GM21526 (cell line): Measurements from ENCODE around the gene IL12RB1.
"Not testable (repeated sequence)": the region's sequence is repeated elsewhere in the genome, so short reads cannot be mapped to it uniquely, and the experiment has no call there.

Experiments
- ATAC-seq: cut with Tn5 transposase; IDR thresholded peaks from one replicate; pipeline ENCODE4 v1.9.1; 2021; ENCODE audit warnings: moderate library complexity; ENCODE audit not compliant: unreplicated experiment, low FRiP score

IL12RB1 gene

GRCh38 chr19:18053576-18054219 lies 33.0 kb downstream of the IL12RB1 start:
- ATAC-seq = no peak

DNA sequence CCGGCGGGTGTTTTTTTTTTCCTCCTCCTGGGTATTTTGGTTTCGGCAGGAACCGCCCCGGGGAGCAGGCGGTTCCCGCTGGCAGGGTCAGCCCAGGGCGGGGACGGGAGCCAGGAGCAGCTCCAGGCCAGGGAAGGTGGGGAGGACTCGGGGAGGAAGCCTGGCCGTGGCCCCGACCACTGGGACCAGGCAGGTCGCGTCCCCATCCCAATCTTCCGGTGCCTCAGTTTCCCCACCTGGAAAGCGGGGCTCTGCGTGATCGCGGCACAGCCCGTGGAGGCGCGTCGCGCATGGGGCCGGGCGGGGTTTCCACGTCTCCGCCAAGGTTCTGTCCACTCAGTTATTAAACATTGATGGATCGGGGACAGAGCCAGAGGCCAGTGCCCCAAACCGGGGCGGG lies 34.8 kb downstream of the IL12RB1 start:
- no peak for ATAC-seq

DNA sequence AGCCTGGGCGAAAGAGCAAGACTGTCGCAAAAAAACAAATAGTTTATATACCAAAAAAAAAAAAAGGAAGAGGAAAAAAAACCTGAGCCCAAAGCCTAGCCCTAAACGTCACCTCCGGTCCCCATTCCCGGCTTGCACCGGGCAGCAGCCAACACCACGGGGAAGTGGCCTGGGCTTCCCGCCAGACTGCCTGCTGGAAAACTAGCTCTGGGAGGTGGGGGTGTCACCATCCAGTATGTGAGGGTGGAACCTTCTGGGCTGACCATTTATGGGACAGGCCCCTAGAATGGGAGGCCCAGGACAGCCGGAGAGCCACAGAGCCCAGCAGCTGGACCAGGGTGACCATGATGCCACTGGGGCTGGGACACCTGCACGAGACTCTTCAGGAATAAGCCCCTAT lies 37.3 kb downstream of the IL12RB1 start:
- no peak for ATAC-seq

- no peak for ATAC-seq
These were observed 40.5 kb downstream of the IL12RB1 start for GRCh38 chr19:18046059-18046718.

DNA sequence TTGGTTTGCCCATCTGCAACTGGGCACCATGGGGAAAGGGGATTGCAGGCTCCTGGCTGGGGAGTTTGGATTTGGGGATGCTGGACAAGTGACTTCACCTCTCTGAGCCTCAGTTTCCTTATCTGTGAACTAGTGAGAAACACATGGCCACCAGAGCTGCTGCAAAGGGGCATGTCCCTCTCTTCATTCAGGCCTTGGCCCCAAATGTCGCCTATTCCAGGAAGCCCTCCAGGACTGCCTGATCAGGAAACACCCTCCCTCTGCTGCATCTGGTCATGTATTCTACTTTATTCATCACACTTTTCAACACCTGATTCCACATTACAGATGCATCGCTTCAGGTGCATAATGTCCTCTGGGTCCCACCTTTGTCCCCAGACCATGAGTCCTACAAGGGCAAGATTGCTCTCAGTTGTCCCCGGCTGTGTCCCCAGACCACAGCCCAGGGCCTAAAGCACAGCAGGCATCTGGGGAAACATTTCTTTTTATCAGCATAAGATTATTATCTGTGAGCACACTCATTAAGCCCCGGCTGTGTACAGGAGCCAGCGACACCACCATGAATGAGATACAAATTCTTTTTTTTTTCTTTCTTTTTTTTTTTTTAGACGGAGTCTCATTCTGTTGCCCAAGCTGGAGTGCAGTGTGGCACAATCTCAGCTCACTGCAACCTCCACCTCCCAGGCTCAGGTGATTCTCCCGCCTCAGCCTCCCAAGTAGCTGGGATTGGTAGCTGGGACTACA lies 41.3 kb downstream of the IL12RB1 start:
- ATAC-seq = peak; percentile 18

DNA sequence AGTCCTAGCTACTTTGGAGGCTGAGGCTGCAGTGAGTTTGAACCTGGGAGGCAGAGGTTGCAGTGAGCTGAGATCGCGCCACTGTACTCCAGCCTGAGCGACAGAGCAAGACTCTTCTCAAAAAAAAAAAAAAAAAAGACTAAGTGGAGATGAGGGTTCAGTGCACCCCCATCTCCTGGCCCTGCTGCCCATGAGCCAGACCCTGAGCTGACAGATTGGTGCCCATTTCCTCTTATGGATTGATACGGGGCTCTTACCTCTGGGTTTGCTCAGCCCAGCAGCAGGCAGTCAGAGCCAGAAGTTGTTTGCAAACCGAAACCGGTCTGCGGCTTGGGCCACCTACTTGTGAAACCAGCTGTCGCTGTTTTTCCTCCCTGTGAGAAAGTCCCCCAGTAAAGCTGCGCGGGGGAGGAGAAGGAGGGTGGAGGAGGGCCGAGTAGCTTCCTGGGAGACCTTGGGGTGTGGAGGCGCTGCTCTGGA lies 41.9 kb downstream of the IL12RB1 start:
- peak; percentile 77 for ATAC-seq

GRCh38 chr19:18043676-18044075 lies 43.1 kb downstream of the IL12RB1 start:
- no peak for ATAC-seq

DNA sequence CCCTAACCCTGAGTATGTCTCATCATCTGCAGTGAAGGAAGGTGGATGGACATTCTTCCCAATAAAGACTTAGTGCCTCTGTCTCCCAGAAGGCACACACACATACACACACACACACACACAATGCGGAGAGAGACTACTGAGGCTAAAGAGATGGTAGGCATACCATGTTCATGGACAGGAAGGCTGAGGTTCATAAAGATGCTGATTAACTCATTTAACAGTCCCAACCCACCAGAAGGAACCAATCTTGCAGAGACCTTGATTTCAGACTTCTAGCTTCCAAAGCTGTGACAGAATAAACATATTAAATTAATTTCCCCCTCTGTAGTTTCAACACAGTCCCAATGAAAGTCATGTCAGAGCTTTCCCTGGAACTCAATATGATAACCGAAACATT lies 45.7 kb downstream of the IL12RB1 start:
- ATAC-seq = no peak

DNA sequence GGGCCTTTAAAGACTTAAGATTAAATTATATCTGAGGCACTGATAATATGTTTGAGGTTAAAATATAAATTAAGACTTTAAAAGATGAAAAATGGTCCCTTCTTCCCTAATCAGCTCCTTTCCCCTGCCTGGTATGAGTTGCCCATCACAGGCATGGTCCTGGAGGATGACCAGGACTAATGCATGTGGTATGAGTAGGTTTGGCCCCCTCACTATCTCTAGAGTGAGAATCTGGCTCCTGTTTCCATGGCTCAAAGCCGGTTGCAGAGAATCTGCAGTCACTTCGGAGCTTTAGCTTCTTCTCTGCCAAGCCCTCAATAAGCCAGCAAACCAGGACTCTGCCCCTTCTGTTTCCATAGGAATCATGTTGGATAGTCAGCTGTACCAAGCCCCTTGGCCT lies 54.6 kb downstream of the IL12RB1 start:
- not testable (repeated sequence) for ATAC-seq

GRCh38 chr19:18031401-18031800 lies 55.3 kb downstream of the IL12RB1 start:
- not testable (repeated sequence) for ATAC-seq

GRCh38 chr19:18029617-18030338 lies 57.0 kb downstream of the IL12RB1 start:
- no peak for ATAC-seq

- ATAC-seq = no peak
These were observed 59.6 kb downstream of the IL12RB1 start for GRCh38 chr19:18027151-18027550.

GRCh38 chr19:18023622-18024251 lies 63.0 kb downstream of the IL12RB1 start:
- ATAC-seq = no peak

DNA sequence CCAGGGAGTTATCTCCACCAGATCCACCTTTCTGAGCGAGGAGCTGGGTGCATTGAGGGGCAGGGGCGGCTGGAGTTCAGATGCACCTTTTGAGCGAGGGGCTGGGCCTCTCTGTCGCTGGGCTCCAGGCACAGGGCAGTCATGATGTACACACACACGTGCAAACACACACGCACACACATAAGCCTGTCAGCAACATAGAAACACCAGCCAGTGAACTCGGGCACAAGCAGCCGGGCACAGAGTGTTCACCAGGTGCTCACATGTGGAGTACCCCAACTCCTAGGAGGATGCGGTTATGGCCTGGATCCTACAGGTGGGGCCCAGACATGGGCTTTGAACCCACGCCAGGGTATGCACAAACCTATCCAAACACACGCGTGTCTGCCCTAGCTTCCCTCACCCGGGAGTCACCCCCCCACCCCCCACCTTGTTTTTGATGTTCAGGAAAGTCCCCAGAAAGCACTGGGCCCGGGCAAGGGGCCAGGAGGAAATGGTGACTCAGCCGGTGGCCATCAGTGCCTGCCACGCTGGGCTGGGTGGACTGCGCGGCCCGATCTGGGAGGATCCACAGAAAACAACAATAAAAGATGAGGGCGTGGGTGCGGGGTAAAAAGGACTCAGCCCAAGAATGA lies 65.5 kb downstream of the IL12RB1 start:
- ATAC-seq = no peak

DNA sequence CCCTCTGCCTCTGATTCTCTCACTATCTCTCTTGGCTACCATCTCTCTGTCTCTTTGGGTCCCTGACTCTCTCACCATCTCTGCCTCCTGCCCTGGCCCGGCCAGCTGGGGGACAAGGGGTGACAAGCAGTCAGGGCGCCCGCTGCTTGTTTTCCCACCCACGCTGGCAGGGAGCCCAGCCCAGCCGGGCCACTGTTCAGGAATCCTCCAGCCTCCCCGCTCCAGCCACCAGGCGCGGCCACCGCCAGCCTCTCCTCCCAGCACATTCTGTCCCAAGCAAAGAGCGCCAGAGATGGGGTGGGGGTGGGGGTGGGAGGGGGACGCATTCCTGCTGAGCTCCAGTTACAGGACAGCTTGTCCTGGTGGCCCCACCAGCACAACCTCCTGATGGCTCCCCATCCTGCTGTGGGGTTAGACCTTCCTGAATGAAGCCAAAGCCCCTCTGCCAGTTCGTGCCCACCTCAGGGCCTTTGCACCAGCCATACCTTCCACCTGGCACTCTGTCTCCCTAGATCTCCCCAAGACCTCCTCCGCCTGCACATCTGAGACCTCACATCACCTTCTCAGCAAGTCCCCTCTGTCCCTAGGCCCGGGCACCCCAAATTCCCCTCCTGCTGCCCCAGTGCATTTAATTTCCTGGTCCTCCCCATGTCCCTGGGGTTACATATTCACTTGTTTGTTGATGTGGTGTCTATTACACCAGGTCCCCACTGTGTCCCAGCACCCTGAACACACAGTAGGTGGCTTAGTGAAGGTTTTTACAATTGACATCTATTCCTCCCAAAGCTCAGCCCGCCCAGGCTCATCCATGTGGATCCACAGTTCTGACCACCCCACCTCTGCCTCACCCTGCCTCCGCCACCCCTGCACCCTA lies 66.3 kb downstream of the IL12RB1 start:
- no peak for ATAC-seq

DNA sequence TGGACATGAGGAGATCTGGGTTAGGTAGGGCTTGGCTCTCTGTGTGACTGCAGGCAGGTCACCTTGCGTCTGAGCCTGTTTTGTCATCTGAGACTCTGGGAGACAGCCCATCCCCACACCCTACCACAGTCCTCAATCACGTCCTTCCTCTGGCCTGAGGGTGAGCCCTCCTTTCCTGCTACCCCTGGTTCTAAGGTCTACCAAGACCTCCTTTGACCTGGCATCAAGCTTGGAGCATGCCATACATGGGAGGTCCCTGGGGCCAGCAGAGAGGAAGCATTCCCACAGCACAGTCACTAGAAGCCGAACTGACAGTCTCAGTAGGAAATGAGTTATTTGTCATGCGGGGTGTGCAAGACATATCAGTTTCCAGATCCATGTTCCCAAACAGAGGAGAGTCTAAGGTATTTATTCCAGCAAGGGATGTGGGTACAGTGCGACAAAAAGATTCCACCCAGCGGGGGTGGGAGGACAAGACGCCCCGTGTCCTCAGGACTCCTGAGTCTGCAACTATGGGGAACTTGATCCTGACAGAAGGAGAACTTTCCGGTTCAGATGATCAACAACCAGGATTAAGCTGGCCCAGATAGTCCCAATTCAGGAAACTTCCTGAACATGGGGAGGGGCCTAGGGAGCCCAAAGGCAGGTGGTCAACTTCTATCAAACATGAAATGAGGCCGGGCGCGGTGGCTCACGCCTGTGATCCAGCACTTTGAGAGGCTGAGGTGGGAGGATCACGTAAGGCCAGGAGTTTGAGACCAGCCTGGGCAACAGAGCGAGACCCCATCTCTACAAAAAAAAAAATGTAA lies 69.3 kb downstream of the IL12RB1 start:
- ATAC-seq = no peak

- no peak for ATAC-seq
These were observed 70.4 kb downstream of the IL12RB1 start for GRCh38 chr19:18016209-18016910.

GRCh38 chr19:18014197-18014596 lies 72.5 kb downstream of the IL12RB1 start:
- ATAC-seq = no peak
